Measurements from ENCODE around the gene TEC.

GRCh38 chr4:48190839-48191238 lies 78.8 kb downstream of the TEC start:
- TF ChIP-seq EGR1 (conservative IDR thresholded peaks at IDR 0.05): no peak
- no peak for TF ChIP-seq ZNF740 (CRISPR knock-in tag; IDR thresholded peaks at IDR 0.05)
- no peak for TF ChIP-seq ZNF740 (tag; IDR thresholded peaks at IDR 0.05)
- no peak for TF ChIP-seq EP300 (IDR thresholded peaks at IDR 0.05; ENCODE audit: low read length)
- no peak for TF ChIP-seq CTCF (IDR thresholded peaks at IDR 0.05 in 2 of 3, conservative IDR thresholded peaks at IDR 0.05 in 1 of 3; ENCODE audit: insufficient read depth in 2 of 3, low read depth in 1 of 3, low read length in 3 of 3)
- no peak for TF ChIP-seq CGGBP1 (CRISPR knock-in tag; IDR thresholded peaks at IDR 0.05)

All from K562 (cell line).